HG03045 (cell line): ENCODE results near the gene DGKI.

Experiments used
- ATAC-seq: cut with Tn5 transposase; IDR thresholded peaks from one replicate; pipeline ENCODE4 v1.9.1; 2021; ENCODE audit warnings: mild to moderate bottlenecking, moderate library complexity; ENCODE audit not compliant: unreplicated experiment

The DGKI gene

GRCh38 chr7:137609500-137609899 lies 237.3 kb downstream of the DGKI start:
- no peak for ATAC-seq

- no peak for ATAC-seq
Observed at GRCh38 chr7:137606061-137606674, 240.6 kb downstream of the DGKI start.

DNA sequence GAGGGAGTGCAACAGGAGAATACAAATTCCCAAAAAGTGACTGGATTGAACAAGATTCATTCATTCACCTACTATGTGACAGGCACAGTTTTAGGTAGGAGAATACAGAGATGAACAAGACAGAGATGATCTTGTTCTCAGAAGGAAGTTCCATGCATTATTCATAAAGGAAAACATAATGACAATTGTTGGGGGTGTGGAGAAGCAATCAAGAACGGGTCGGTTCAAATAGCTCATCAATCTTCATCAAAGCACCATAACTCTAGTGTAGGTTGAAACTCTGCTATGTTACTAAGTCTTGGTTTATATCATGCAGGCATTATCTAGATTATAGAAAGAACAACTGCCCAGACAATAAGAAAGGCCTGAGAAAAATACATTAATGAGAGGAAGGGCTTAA lies 243.7 kb downstream of the DGKI start:
- no peak for ATAC-seq

GRCh38 chr7:137601642-137602041 lies 245.1 kb downstream of the DGKI start:
- no peak for ATAC-seq

DNA sequence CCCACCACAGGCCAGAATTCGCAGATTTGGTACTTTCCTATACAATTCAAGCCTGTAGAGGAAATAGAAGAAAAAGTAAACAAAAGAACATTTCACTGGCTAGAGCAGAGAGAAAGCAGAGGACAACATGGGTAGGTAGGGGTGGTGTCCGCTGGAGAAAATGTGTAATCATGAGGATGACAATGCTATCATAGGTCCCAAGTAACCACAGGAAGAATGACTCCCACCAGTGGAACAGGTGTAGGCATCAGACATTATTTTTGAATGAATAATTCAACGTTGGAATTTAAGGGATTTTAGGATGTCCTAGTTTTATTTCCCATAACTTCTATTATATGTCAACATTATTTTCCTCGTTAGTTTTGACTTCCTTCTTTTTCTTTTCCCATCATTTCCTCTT lies 248.9 kb downstream of the DGKI start:
- ATAC-seq: no peak

DNA sequence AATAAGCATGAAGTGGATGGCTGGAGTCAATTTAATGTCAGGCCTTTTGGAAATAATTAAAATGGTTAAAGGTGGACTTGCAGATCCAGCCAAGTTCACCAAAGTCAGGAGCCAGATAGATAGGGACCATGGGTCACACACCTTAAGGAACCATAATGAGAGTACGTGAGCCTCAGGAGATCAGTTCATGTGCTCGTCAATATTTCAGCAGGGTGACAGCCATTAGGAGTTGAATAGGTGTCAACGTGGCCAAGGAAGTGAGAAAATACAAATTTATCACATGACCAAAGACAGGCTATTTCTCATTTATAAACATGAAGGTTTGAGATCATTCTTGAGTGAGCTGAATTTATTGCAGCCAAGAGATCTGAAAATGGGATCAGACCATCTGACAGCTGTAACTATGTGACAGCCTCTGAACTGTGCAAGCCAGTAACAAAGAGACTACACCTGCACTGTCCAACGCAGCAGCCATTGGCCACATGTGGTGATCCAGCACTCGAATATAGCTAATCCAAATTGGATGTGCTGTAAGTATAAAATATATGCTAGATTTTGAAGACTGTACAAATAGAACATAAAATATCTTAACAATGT lies 253.6 kb downstream of the DGKI start:
- no peak for ATAC-seq

DNA sequence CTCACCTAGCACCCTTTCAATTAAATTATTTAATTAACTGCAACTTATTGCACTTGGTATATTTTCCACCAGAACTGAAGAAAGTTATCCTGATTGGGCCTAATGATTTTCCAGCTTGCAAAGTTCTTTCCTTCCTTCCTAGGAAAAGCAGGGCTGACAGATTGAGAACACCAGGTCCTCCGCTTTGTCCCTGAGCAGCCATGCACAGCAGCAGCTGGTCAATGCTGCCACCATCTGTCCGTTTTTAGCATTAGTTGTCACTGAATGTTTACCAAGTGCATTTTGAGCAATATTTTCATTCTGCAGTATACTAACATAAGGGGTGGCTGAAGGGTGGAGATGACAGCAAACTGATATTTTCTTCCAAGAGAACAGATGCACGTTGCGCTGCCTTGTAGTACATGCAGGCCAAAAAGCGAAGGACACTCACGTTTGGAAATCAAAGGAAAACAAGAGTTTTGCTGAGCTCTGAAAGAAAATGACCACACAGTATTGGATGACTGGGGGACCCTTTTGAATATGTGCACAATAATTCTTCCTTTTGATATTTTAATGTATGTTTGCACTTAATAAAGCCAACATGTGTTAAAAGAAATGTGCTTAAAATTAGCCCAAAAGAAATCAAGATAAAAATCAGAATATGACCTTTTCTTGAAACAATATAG lies 254.4 kb downstream of the DGKI start:
- ATAC-seq: peak; percentile 43

DNA sequence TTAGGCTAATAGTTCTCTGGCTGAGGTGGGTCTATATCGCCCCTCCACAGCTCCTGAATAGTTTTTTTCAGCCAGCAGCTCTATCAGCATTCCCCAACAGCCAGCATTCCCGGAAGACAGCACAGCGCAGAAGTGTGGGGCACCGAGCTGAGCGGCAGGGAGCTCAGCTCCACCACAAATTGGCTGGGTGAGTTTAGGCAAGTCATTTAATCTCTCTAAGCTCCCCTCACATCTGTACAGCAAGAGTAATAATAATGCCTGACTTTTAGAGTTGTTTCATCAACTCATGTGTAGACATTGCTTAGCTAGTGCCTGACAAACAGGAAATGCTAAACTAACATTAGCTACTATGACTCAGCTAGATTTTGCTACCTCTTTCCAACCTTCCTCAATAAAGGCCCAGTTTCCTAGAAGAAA lies 255.3 kb downstream of the DGKI start:
- ATAC-seq: no peak

DNA sequence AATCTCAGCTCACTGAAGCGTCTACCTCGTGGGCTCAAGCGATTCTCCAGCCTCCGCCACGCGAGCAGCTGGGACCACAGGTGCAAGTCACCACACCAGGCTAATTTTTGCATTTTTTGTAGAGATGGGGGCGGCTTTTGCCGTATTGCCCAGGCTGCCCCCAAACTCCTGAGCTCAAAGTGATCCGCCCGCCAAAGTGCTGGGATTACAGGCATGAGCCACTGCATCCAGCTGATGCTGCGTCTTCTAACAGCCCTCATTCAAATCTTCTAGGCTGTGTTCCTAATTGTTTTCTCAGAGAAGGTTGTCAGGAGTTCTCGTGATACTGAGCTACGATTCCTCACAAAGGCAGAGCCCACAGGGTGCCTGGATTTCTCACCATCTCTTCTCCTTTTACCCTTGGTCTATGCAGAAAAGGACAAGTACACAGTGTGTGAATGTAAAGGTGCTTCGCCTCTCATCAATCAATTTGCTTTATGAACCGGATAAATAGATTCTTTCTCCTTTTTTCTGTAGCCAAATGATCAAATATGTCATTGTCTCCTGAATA lies 255.9 kb downstream of the DGKI start:
- no peak for ATAC-seq

DNA sequence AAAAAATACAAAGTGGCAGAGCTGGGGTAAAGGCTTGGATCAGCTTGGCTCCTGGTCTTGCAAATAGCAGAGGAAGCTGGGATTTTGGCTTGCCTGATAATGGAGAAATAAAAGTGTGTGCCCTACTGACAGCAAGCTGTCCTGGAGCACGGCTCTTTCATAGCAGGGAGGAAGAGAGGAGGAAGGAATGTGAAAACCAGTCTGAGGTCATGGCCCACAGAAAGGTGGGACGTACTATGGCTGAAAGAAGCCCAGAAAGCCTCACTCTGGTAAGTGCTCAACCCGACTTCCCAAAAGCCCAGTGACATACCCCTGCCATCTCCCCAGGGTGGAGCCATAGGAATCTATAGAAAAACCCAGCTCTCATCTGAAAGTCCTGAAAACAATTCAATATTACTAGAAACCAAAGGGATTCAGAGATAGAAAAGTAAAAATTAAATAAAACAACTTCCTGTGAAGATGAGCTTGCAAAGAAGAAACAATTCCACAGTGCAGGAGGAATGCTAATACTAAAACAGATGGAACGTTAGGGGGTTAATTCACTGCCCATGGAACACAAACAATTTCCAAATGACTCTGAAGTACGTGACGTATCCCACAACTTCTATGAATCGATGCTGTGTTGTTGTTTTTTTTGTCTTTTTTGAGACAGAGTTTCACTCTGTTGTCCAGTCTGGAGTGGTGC lies 256.6 kb downstream of the DGKI start:
- no peak for ATAC-seq

DNA sequence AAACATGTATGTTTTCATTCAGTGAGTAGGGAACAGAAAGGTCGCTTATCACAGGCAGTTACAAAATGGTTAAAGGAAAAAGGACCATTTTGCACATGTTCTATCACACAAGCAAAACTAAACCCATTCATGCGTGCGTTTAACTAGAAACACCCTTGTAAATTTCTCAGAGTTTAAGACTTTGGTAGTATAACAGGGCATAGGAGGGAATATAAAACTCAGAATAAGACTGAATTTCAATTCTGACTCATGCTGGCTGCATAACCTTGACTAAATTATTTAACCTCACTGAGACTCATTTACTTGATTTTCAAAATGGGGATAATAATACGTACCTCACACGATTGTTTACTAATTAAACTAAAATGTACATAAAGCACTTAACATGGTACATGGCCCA lies 259.4 kb downstream of the DGKI start:
- ATAC-seq: no peak

DNA sequence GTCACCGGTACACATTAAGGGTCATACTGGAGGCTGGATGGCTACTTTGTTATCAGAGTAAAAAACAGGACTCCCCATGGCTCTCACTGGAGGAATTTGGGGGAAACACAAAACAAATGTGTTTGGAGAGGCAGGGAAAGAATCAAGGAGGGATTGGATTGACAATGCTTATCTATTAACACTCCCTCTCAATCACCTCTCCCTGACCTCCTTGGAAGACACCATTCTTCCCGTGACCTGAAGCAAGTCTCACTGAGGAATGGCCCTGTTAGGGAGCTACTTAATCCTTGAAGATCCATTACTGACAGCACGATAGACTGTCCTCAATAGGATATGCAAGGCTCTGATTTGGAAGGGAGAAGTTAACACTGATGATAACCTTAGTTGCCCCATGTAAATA lies 261.2 kb downstream of the DGKI start:
- no peak for ATAC-seq

GRCh38 chr7:137583172-137583571 lies 263.6 kb downstream of the DGKI start:
- no peak for ATAC-seq

DNA sequence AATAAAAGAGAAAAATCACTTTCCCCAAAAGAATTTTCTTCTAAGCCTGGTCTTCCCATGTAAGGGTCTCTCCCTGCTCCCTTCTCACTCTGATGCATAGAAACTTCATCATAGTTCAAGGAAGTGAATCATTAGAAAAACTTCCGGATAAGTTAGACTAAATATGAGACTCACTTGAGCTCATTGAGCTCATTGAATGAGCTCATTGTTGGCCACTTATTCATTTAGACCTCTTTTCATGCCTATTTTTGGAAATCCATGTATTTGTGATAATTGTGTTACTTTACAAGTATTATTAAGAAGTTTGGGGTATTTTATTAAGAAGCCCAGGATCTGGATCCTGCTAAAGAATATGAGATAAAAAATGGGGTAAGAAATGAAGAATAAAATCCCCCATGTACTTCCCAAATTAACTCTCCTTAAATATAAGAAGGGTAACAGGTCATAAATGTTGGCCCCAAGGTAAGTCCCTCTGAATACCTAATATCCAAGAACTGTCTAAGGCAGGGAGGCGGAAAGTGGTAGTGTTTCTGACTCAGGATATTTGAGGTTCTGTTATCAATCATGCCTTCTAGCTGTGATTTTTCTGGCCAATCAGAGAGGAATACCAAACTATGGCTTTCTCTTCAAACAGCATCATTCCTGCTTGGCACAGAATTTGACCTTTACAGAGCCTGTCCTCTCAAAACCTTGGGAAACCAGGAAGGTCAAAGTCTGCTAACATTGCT lies 266.7 kb downstream of the DGKI start:
- no peak for ATAC-seq

DNA sequence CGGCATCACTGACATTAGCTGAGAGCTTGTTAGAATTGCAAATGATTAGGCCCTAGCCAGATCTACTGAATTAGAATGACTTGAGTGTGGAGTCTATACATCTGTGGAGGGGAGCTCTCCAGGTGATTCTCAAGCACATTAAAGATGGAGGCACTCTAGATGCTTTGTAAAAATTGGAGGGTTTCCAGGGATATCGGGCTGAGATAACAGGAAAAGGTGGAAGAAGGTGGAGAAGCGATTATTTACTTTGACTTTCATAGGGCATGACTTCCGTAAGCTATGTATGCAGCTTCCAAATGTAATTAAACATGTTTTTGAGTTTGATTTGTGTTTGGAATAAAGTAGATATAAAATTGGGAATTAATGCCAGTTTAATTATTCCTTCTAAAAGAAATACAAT lies 268.2 kb downstream of the DGKI start:
- no peak for ATAC-seq

DNA sequence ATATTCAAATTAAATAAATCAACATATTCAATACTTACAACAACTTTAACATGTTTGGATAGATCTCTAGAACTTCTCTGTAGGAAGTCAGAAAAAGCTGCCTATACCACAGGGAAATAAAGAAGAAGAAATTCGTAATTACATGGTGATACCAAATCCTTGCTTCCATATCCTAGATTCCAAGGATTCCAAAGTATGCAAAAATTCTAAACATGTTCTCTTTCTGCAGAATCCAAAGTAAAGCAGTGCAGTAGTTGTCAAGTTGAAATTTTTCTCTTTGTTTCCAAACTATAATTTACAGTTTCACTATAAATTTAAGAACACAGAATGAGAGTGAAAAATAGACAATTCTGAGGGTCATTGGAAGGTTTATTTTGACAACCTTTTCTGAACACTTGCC lies 269.6 kb downstream of the DGKI start:
- ATAC-seq: no peak

DNA sequence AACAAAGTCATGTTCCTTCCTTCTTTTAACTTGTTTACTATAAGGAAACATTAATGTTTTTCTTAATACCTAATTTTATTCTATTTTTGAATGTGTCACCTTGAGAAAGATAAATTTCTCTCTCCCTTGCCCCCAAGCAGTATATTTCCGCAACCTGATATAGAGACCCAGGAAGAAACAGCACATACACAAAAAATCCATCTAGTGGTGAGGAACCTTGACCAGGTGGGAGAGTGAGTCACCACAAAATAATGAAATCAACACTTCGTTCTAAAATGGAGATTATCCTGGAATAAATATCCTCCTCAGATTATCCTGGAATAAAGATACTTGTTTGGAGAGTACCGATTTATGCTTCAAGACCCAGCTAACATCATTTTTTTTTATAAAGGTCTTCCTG lies 270.3 kb downstream of the DGKI start:
- no peak for ATAC-seq

DNA sequence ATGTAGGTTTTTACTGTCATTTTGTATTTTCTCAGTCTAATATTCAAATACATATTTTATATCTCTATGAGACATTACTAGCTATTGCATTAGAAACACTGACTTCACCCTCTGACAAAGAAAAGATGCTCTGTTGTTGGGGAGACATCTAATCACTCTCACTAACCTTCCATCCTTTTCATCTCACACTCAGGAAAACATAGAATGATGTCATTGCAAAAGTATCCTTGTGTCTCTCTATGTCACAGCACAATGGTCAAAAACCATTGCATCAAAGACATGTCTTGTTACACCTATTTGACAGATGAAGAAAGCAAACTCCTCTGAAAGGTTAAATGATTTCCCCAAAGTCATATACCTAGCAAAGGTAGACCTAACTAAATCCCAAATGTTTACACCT lies 272.0 kb downstream of the DGKI start:
- no peak for ATAC-seq

DNA sequence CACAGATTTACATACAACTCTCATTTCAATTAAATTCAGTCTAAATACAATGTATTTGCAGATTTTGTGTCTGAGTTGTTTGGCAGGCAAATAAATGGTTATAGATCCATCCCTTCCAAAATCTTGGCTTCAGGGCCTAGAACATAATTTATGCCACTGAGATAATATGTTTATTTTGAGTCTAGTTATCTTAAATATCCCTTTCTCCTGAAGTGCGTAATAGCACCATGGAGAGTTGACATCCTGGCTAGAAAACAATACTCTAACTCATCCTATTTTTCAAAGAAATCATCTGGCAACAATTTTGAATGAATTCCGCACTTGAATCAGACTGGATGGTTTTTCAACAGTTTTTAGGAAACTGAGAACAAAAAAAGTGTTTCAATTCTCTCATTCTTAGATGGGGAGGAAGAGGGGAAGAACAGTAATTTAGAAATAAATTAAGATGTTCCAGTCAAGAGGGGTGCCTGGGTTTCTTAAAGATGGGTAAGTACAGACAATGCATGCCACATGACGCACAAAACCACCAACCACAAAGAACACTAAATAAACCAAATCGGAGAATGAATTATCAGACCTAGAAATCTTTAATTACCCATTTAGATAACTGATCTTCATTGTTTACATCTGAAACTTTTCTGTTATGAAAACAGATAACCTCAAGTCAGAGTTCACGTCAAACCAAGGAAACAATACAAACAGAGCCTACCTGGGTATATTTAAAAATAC lies 274.6 kb downstream of the DGKI start:
- no peak for ATAC-seq

GRCh38 chr7:137564677-137565076 lies 282.1 kb downstream of the DGKI start:
- ATAC-seq: no peak
